Effector CD8-positive, alpha-beta T cell (primary cell): ENCODE results near the gene CNEP1R1.

ENCODE experiments used
- DNase-seq: peaks from one replicate; lab custom pipeline; 2025; lab: John Stamatoyannopoulos, UW

CNEP1R1 gene

DNA sequence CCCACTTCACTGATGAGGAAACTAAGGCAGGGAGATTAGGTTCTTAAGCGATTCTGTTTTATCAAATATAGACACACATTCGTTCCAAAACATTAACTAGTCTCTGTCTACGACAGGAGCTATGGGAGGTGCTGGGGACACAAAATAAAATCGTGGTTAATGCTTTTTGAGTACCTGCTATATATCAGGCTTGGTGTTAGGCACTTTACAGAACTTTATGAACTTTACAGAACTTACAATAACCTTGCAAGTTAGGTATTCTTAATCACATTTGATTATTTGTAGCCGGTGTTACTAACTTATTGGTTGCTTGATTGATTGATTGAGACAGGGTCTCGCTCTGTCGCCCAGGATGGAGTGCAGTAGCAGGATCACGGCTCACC, 40.2 kb downstream of the CNEP1R1 start:
- DNase-seq = no peak

DNA sequence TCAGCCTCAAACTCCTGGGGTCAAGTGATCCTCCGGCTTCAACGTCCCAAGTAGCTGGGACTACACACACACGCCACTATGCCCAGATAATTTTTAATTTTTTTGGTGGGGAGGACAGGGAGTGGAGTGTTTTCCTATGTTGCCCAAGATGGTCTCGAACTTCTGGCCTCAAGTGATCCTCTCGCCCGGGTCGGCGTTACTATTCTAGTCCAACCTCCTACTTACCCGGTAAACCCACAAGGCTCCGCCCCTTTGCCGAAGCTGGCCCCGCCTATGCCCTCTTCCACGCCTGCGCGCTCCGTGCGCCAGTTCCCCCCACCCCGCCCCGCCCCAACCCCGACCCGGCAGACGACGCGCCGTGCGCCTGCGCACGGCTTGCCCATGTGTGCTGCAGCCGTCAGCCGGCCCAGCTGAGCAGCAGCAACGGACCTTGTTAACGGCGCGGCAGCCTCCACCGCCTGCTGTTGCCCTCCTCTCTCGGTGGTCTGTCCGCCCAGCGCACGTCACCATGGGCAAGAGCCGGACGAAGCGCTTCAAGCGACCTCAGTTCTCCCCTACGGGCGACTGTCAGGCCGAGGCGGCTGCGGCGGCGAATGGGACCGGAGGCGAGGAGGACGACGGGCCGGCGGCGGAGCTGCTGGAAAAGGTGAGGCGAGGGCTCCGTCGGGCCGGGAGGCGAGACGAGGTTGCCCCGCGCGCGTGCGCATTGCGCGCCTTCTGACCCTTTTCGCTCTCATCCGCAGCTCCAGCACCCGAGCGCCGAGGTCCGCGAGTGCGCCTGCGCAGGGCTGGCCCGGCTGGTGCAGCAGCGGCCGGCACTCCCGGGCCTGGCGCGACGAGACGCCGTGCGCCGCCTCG, 40.8 kb downstream of the CNEP1R1 start, which contains the start of gene HEATR3:
TSS of gene HEATR3 (plus strand) at position 347 of the 858 bp plus-strand sequence. CDS start at position 509, 162 bp downstream.
- DNase-seq = peak; percentile 88

DNA sequence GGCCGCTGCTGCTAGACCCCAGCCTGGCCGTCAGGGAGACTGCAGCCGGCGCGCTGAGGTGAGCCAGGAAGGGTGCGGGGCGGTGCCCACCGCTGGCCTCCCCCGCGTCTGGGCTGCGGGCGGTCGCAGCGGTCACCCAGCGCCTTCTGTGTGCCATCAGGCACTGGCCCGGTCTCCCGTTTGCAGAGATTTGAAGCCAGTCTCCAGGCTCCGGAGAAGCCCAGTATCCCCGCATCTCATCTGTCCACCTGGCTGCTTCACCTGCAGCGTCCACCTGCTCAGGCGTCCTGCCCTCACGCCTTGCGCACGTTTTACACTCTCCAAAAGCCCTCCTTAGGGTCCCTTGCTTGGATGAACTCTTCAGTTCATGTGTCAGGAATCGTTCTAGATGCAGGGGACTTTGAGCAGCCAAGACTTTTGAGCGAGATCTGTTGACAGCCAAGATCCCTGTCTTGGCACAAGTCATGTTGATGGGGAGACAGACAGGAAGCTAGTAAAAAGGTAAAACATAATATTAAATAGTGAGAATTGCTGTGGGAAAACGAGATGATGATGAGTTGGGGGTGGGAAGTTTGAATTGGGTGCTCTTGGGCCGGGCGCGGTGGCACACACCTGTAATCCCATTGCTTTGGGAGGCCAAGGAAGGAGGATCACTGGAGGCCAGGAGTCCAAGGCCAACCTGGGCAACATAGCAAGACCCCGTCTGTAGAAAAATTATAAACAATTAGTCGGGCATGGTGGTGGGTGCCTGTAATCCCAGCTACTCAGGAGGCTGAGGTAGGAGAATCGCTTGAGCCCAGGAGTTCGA, 41.7 kb downstream of the CNEP1R1 start:
- no peak for DNase-seq

DNA sequence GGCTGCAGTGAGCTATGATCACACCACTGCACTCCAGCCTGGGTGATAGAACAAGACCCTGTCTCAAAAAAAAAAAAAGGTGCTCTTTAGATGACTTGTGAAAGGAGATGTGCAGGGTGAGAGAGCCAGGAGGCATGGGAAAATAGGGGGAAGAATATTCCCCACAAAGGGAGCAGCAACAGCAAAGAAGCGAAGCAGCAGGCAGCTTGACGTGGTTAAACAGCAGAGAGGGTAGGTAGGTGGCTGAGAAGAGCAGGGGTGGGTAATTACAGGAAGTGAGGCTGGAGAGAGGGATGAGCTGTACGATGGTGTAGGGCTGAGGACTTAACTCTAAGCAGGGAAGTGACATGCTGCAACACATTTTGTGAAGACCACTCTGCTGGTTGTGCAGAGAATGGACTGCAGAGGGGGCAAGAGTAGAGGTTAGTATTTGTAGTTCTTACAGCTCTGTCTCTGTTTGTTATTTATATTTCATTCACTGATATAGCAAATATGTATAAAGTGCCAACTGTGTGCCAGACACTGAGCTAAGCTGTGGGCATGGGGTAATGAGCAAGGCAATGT, 42.3 kb downstream of the CNEP1R1 start:
- no peak for DNase-seq

DNA sequence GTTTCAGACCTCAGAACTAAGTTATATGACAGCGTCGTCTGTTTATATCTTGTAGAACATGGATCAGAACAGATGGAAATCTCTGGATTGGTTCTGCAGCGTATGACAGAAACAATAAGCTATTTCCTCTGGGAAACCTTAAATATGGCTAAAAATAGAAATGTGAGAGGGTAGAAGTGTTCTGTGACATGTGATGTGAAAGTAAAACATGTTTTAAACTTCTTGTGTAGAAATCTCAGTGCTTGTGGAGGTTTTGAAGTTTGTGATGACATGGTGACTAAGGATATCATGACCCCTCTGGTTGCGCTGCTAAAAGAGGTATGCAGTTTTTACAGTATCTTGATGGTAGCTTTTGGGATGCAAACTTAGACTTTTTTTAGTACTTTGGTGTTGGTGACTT, 43.5 kb downstream of the CNEP1R1 start:
- DNase-seq = no peak

DNA sequence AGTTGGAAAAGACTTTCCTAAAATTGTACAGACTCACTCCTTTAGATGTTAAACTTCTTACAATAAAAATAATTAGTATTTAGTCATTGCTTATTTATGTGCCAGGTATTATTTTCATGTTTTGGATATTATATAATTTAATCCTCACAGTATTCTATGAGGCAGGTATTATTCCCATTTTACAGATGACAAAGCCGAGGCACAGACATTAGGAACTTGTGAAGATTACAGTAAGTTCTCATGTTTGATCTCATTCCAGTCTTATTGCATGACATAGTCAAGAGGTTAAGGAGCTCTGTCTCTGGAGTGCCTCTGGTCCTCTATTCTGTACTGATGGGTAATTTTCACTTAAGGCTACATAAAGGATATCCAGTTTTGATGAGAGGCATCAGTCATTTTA, 44.0 kb downstream of the CNEP1R1 start:
- DNase-seq = no peak

DNA sequence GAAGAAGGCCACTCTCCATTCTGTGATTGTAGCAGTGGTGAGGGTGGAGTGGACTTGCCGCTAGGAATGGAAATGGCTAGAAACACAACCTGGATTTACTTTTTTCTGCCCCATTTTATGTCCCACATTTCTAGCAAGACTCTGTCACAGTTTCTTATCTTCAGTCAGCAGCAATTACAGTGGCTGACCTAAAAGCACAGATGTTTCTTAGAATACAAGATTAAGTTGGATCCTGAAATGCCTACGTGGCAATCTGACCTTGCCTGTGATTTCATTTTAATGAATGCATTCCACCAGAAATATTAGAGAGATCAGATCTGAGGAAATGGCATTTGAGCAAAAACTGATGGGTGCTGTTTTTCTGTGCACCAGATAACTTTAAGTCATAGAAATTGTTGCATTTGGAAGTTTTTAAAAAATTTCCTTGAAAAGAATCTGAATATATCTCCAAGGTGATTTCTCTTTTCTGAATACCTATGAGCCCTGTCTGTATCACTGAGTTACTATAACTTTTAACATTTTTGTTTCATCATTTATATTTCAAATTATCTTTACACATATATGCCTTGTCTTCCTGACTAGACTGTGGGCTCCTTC, 46.1 kb downstream of the CNEP1R1 start:
- DNase-seq = no peak

DNA sequence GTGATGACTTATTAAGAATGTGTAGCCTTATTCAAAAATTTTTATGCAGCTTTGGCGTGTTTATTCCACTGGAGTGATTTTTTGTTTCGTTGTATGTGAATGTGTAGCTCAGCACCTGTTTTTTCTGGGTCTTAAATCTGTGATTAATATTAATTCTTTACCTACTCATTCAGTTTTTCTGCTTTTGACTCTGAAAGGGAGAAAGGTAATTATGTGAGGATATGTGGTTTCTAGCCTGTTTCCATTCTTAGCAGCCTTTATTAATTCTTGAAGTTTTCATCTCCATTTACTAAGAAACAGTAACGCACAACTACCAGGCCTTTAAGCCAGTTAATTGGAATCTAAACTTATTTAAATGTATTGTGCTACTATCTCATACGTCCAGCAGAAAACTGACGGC, 47.7 kb downstream of the CNEP1R1 start:
- DNase-seq = no peak

DNA sequence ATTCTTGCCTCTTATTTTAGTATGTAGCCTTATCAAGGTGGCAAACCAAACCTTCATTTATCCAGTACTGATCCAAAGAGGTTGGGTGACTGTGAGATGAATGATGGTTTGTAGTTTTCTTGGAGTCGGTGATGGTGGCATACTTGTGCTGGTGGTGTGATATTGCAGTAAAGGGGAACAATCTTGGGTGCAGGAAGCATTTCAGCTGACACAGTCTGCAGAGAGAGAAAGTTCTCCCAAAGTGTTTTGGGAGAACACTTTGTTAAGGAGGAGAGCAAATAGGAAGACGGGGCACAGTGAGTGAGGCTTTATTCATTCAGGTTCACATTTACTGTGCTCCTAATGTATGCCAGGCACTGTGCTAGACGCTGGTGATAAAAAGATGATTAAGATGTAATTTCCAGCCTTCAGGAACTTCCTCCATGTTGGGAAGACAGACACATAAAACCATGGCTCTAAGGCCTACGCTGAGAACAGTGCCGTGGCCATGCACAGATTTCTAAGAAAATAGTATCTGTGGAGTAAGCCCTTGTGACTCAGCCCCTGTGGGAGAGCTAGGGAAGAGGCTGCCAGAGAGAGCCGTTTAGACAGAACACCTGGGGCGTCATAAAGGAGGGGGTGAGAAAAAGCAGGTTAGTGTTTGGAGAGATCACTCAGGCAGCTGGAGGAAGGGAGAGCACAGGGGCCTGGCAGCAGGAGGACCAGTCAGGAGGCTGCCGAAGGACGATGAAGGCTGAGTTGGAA, 54.5 kb downstream of the CNEP1R1 start:
- DNase-seq = no peak

DNA sequence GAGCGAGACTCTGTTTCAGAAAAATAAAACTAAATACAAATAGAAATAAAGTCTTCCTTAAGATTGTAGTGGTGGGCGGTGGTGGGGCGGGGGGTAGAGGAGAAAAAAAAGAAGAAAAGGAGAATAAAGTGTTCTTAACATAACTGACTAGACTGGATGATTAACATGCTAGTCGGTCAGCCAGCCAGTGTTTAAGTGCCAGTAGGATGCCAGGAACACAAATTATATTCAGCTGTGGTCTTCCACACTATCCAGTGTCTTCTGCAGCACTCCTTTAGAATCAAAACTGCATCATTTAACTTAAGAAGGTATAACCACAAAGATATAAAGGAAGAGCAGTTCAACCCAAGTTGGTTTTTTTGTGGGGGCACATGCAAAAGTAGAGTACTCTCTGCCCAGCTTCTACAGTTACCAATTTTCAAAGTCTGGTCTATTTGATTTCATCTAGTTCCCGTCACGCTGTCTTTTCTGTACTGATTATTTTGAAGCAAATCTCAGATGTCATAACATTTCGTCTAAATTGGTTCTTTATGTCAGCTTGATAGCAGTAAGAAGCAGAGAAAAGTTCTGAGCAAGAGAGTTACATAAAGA, 56.5 kb downstream of the CNEP1R1 start:
- no peak for DNase-seq

DNA sequence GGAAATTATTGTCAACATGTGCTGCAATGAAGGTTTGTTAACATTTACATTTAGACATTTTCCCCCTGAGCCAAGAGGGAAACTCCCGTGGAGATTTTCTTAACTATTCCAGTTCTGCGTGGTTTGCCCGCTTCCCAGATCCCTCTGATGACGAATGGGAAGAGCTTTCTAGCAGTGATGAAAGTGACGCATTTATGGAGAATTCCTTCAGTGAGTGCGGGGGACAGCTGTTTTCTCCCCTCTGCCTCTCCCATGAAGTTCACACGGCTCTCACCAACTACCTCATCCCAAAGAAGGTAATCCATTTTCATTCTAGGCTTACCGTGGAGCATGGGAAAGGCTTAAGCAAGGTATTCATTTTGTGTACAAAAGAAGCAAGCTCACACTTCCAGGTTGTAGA, 59.0 kb downstream of the CNEP1R1 start:
- DNase-seq = no peak

DNA sequence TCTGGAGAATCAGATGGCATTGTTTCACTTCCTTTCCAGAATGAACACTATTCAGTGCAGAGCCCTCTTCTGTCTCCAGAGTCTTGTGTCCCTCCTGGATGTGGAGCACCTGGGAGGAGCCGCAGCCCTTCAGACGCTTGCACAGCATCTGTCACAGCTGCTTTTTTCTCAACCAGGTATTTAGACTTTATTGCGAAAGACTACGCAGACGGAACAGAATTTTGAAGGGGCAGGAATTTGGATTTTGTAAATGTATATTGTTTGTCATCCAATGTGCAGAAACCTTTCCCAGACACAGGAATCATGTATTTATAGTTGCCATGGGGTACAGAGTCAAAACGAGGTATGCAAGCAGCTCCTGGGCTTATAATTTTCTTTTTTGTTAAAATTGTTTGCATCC, 61.2 kb downstream of the CNEP1R1 start:
- no peak for DNase-seq
